Measurements from ENCODE around the gene PTPN1.
A peak's percentile ranks its signal among the peaks of the same experiment; 100 is the strongest.
"Not testable (repeated sequence)": the region's sequence is repeated elsewhere in the genome, so short reads cannot be mapped to it uniquely, and the experiment has no call there.

Gene PTPN1

DNA sequence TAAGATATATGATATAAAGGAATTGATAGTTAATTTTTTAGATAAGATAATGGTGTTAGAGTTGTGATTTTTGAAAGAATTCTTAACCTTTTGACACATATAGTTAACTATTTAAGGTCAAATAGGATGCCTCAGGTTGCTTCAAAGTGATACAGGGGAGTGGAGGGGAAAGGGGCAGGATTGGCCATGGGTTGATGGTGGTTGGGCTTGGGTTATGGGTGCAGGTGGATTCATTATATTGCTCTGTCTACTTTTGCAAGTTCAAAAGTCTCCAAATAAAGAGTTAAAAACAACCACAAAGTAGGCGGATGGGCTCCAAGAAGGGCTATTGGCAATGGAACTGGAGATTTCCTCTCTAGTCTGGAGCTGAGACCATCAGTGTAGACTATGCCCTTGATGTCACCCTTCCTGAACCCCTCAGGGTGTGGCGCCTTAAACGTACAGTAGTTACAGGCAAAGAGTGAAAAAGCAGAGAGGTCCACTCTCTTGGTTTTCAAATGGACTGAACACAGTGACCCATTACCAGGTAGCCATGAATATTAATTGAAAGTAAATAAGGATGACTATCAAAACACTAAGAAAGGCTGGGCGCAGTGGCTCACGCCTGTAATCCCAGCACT, 81.2 kb downstream of the PTPN1 start:
- Mint-ChIP-seq H3K27me3 (no peaks in the 10 kb centered on the region), H3K36me3 (peaks cover 18 to 32% of the 10 kb centered on the region in 2 donors), H3K4me3 (no peak overlapping the region), H3K27ac (peak overlapping the region; percentile 77), H3K9me3 (no peaks in the 10 kb centered on the region), H3K4me1 (peaks cover 21 to 25% of the 10 kb centered on the region in 2 donors)
- ATAC-seq (replicated peaks): no peak
- DNase-seq: no peak

- H3K4me1 Mint-ChIP-seq: peaks cover 26 to 30% of the 10 kb centered on the region in 2 donors
- H3K27me3 Mint-ChIP-seq: no peaks in the 10 kb centered on the region
- no peak overlapping the region for H3K4me3 Mint-ChIP-seq
- H3K36me3 Mint-ChIP-seq: peaks cover 14 to 25% of the 10 kb centered on the region in 2 donors
- ATAC-seq (replicated peaks): no peak
- DNase-seq: no peak
- peak overlapping the region; percentile 42 for H3K27ac Mint-ChIP-seq
- H3K9me3 Mint-ChIP-seq: no peaks in the 10 kb centered on the region
Observed at GRCh38 chr20:50592282-50593004, 82.3 kb downstream of the PTPN1 start.

DNA sequence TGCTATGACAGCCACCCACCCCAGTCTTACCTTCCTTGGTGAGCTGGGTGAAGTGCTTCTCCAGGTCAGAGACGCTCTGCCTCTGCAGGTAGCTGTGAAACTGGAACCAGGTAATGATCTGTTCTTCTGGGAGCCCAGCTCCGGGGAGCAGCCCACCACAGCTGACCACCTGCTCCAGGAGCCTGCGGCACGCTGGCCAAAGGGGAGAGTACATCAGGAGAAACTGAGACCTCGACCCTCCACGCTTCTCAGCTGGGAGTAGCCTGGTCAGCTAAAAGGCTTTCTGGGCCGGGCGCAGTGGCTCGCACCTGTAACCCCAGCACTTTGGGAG, 82.8 kb downstream of the PTPN1 start:
- peaks cover 26 to 28% of the 10 kb centered on the region in 2 donors for H3K4me1 Mint-ChIP-seq
- no peaks in the 10 kb centered on the region for H3K9me3 Mint-ChIP-seq
- H3K27me3 Mint-ChIP-seq: no peaks in the 10 kb centered on the region
- H3K27ac Mint-ChIP-seq: peak overlapping the region; percentile 9
- ATAC-seq (replicated peaks) (no peak), DNase-seq (no peak)
- no peak overlapping the region for H3K4me3 Mint-ChIP-seq
- peaks cover 12 to 24% of the 10 kb centered on the region in 2 donors for H3K36me3 Mint-ChIP-seq

- DNase-seq (no peak), ATAC-seq (replicated peaks) (peak in 1 of 2 donors; percentile 10)
- Mint-ChIP-seq H3K36me3 (peaks cover 7 to 19% of the 10 kb centered on the region in 2 donors), H3K4me3 (peak overlapping the region in 1 of 2 donors; percentile 17), H3K27ac (peak overlapping the region; percentile 72), H3K27me3 (no peaks in the 10 kb centered on the region), H3K9me3 (no peaks in the 10 kb centered on the region), H3K4me1 (peaks cover 24 to 25% of the 10 kb centered on the region in 2 donors)
Observed at GRCh38 chr20:50594231-50594590, 84.0 kb downstream of the PTPN1 start.

- Mint-ChIP-seq H3K9me3 (no peaks in the 10 kb centered on the region), H3K27ac (peak overlapping the region; percentile 72), H3K4me3 (peak overlapping the region; percentile 17 to 19), H3K36me3 (peaks cover under 1 to 14% of the 10 kb centered on the region in 2 donors), H3K4me1 (peaks cover 24 to 25% of the 10 kb centered on the region in 2 donors), H3K27me3 (no peaks in the 10 kb centered on the region)
- ATAC-seq (replicated peaks): peak; percentile 53 to 58
- peak; percentile 21 for DNase-seq
Observed at GRCh38 chr20:50594591-50595432, 84.6 kb downstream of the PTPN1 start.

DNA sequence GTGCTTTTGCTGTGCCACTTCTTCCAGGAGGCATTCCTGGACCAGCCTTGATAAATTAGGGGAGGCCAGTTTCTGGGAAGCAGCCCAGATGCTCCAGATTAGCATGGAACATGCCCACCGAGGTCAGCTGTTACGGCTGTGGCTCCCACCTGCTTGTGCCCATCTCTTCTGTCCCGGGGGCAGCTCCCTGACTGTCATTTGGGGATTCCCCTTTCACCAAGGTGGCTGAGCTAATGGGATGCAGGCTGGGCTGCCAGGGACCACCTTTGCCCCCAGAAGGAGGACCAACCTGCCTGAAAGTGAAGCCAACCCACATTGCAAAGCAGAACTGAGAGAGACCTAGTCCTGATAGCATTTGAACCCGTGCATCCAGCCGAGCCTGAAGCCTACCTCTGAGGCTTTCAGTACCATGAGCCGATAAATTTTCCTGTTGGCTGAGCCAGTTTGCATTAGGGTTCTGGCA, 85.3 kb downstream of the PTPN1 start:
- no peaks in the 10 kb centered on the region for H3K9me3 Mint-ChIP-seq
- H3K36me3 Mint-ChIP-seq: peaks cover 0 to 8% of the 10 kb centered on the region in 2 donors
- peaks cover 24 to 25% of the 10 kb centered on the region in 2 donors for H3K4me1 Mint-ChIP-seq
- H3K27ac Mint-ChIP-seq: peak overlapping the region; percentile 72
- H3K4me3 Mint-ChIP-seq: peak overlapping the region; percentile 14 to 44
- peak; percentile 10 to 21 for ATAC-seq (replicated peaks)
- no peaks in the 10 kb centered on the region for H3K27me3 Mint-ChIP-seq
- DNase-seq: no peak

DNA sequence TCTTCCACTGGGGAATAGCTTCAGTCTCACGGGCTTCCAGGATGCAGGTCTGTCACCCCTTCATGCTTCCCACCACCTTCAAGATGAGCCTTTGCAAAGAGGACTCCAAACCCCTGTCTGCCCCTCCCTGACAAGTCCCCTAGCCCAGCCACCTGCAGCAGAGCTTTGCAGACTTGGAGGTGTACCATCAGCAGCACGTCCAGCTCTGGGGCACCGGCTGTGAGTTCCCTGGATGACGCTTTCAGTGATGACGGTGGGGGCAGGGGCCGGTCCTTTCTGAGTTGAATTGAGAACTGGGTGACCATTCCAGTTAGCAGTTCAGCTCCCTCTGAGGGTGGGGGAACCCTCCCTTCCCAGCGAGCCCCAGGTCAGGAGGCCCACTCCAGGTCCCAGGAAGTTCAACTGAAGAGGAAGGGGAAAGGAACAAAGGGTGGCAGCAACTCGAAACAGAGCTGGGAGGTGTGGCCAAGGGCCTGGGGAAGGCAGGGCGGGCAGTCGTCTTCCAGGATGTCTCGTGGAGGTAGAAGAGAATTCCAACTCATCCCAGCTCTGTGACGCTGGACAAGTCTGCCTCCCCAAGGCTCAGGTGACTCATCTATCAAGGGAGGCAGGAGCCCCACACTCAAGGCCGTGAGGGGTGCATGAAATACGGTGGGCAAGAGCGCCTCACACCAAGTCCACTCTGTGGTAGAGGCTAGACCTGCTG, 86.0 kb downstream of the PTPN1 start:
- DNase-seq: no peak
- Mint-ChIP-seq H3K4me3 (peak overlapping the region; percentile 6 to 65), H3K9me3 (no peaks in the 10 kb centered on the region), H3K27me3 (no peaks in the 10 kb centered on the region), H3K27ac (peak overlapping the region; percentile 72), H3K36me3 (peaks cover 0 to 6% of the 10 kb centered on the region in 2 donors), H3K4me1 (peaks cover 24 to 25% of the 10 kb centered on the region in 2 donors)
- peak; percentile 6 to 10 for ATAC-seq (replicated peaks)

GRCh38 chr20:50596694-50597021, 86.5 kb downstream of the PTPN1 start:
- Mint-ChIP-seq H3K4me1 (peaks cover 23 to 24% of the 10 kb centered on the region in 2 donors), H3K27ac (peak overlapping the region; percentile 72), H3K4me3 (peak overlapping the region in 1 of 2 donors; percentile 43), H3K36me3 (peaks cover 0 to 3% of the 10 kb centered on the region in 2 donors), H3K9me3 (no peaks in the 10 kb centered on the region), H3K27me3 (no peaks in the 10 kb centered on the region)
- DNase-seq: no peak
- no peak for ATAC-seq (replicated peaks)

GRCh38 chr20:50597406-50597969, 87.3 kb downstream of the PTPN1 start:
- H3K9me3 Mint-ChIP-seq: no peaks in the 10 kb centered on the region
- H3K27me3 Mint-ChIP-seq: no peaks in the 10 kb centered on the region
- peak overlapping the region; percentile 92 for H3K27ac Mint-ChIP-seq
- DNase-seq: no peak
- peaks cover 0 to 3% of the 10 kb centered on the region in 2 donors for H3K36me3 Mint-ChIP-seq
- peak overlapping the region in 1 of 2 donors; percentile 46 for H3K4me3 Mint-ChIP-seq
- H3K4me1 Mint-ChIP-seq: peaks cover 23 to 24% of the 10 kb centered on the region in 2 donors
- no peak for ATAC-seq (replicated peaks)

DNA sequence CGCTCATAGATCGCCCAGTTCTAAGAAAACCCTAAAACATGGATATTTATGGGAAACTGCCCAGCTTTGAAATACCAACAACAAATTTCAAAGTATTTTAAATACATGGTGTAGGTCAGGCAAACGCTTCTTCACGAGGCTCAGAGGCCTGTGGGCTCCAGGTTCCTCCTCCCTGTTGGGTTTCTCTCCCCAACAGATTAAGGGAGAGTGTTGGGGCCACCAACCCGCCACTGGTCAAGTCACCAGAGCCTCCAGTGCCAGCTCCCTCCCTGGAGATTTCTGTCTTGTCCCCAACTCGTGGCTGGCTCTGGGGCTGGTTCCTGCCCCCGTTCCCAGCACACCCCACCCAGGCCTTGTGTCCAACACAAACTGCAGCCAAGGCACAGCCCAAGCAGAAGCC, 87.9 kb downstream of the PTPN1 start:
- Mint-ChIP-seq H3K4me1 (peaks cover 23 to 24% of the 10 kb centered on the region in 2 donors), H3K9me3 (no peaks in the 10 kb centered on the region), H3K4me3 (no peak overlapping the region), H3K36me3 (peaks cover 0 to 3% of the 10 kb centered on the region in 2 donors), H3K27ac (peak overlapping the region; percentile 81), H3K27me3 (no peaks in the 10 kb centered on the region)
- ATAC-seq (replicated peaks): no peak
- DNase-seq: no peak

GRCh38 chr20:50598768-50599167, 88.6 kb downstream of the PTPN1 start:
- H3K9me3 Mint-ChIP-seq, H3K36me3 Mint-ChIP-seq: not testable (repeated sequence)

GRCh38 chr20:50600281-50600895, 90.2 kb downstream of the PTPN1 start:
- Mint-ChIP-seq H3K4me3 (no peak overlapping the region), H3K36me3 (no peaks in the 10 kb centered on the region), H3K27ac (no peak overlapping the region), H3K9me3 (no peaks in the 10 kb centered on the region), H3K4me1 (peaks cover 13 to 14% of the 10 kb centered on the region in 2 donors), H3K27me3 (no peaks in the 10 kb centered on the region)
- DNase-seq (no peak), ATAC-seq (replicated peaks) (no peak)

More at GRCh38 chr20:50598768-50599167, 88.6 kb downstream of the PTPN1 start:
- H3K27me3 Mint-ChIP-seq; DNase-seq; H3K4me3 Mint-ChIP-seq; ATAC-seq (replicated peaks): not testable (repeated sequence)
- peak overlapping the region; percentile 81 for H3K27ac Mint-ChIP-seq
- H3K4me1 Mint-ChIP-seq: peaks cover 23 to 24% of the 10 kb centered on the region in 2 donors

Measured in stimulated activated naive B cell treated with anti-CD40 and anti-IgM and Interleukin-4, amounts not matched to agents 10 μg/mL and 1 μg/mL and 100 μg/mL, for 72 hours (primary cell).